Neural cell (in vitro differentiated cells): ENCODE data around the gene STEAP4. TPM values are rescaled to one million over a fixed set of nuclear protein-coding genes. Genes with fewer than 3 reads are reported as not detected.

Source experiments
- H2AFZ ChIP-seq: fragments of 200-600, 300-800 bp; sonication (generic), shearing (Covaris generic); 2 replicates; pipeline ENCODE4 v1.6.0; 2014; ENCODE audit warnings: low read depth, mild to moderate bottlenecking, antibody characterized with exemption, low read length, moderate library complexity
- H3F3A ChIP-seq: fragments of 200-600 bp; shearing (Covaris generic); 2 replicates; pipeline ENCODE4 v1.6.1; 2016; ENCODE audit warnings: mild to moderate bottlenecking, moderate library complexity, mixed read lengths, antibody characterized with exemption, low read length; ENCODE audit not compliant: insufficient read depth, poor library complexity, severe bottlenecking
- H3K27ac ChIP-seq: fragments of 200-600, 300-800 bp; sonication (generic), shearing (Covaris generic); 2 replicates; pipeline ENCODE4 v1.5.1; 2014; ENCODE audit warnings: mild to moderate bottlenecking, low read length, moderate library complexity
- H3K27me3 ChIP-seq: fragments of 300-800, 200-600 bp; sonication (generic), shearing (Covaris generic); 2 replicates; pipeline ENCODE4 v1.6.0; 2014; ENCODE audit warnings: mild to moderate bottlenecking, low read depth, low read length, moderate library complexity; ENCODE audit not compliant: insufficient read depth
- H3K36me3 ChIP-seq: fragments of 300-800, 200-600 bp; sonication (generic), shearing (Covaris generic); 2 replicates; pipeline ENCODE4 v1.5.1; 2014; ENCODE audit warnings: mild to moderate bottlenecking, antibody characterized with exemption, low read length, moderate library complexity; ENCODE audit not compliant: insufficient read depth
- H3K4me2 ChIP-seq: fragments of 300-800, 200-600 bp; sonication (generic), shearing (Covaris generic); 2 replicates; pipeline ENCODE4 v1.6.0; 2014; ENCODE audit warnings: mild to moderate bottlenecking, low read length
- H3K4me3 ChIP-seq: fragments of 300-800, 200-600 bp; sonication (generic), shearing (Covaris generic); 2 replicates; pipeline ENCODE4 v1.5.1; 2014; ENCODE audit warnings: mild to moderate bottlenecking, low read length, moderate library complexity
- H3K79me2 ChIP-seq: fragments of 200-600 bp; shearing (Covaris generic); replicated peaks from 2 replicates; pipeline ENCODE4 v1.6.0; 2014; ENCODE audit warnings: mild to moderate bottlenecking, low read length, moderate library complexity; ENCODE audit not compliant: insufficient read depth
- H3K9ac ChIP-seq: fragments of 300-800, 200-600 bp; sonication (generic), shearing (Covaris generic); 2 replicates; pipeline ENCODE4 v1.6.1; 2016; ENCODE audit warnings: mild to moderate bottlenecking, low read length, mixed read lengths
- H3K9me2 ChIP-seq: fragments of 200-600 bp; shearing (Covaris generic); 2 replicates; pipeline ENCODE4 v1.6.1; 2016; ENCODE audit warnings: mild to moderate bottlenecking, low read length, mixed read lengths; ENCODE audit not compliant: insufficient read depth
- H3K9me3 ChIP-seq: fragments of 200-600, 300-800 bp; sonication (generic), shearing (Covaris generic); 2 replicates; pipeline ENCODE4 v1.6.1; 2016; ENCODE audit warnings: mild to moderate bottlenecking, mixed run types, low read length, moderate library complexity, mixed read lengths
- H4K20me1 ChIP-seq: fragments of 200-600 bp; shearing (Covaris generic); 2 replicates; pipeline ENCODE4 v1.6.1; 2016; ENCODE audit warnings: mild to moderate bottlenecking, mixed run types; ENCODE audit not compliant: insufficient read depth
- EP300 ChIP-seq: fragments of 450-650 bp; conservative IDR thresholded peaks from 2 replicates; pipeline ENCODE4 v1.6.1; 2014; ENCODE audit warnings: antibody characterized with exemption, mild to moderate bottlenecking, moderate library complexity; ENCODE audit not compliant: poor library complexity, severe bottlenecking
- EZH2 ChIP-seq: fragments of 200-600, 300-800 bp; shearing (Covaris generic), sonication (generic); IDR thresholded peaks from 2 replicates; pipeline ENCODE4 v1.6.1; 2014; ENCODE audit warnings: antibody characterized with exemption, low read length, borderline replicate concordance, mild to moderate bottlenecking; ENCODE audit not compliant: insufficient read depth, poor library complexity, severe bottlenecking
- MXI1 ChIP-seq: fragments of 450-650 bp; conservative IDR thresholded peaks from 2 replicates; pipeline ENCODE4 v1.6.1; 2014; ENCODE audit warnings: antibody characterized with exemption, mild to moderate bottlenecking; ENCODE audit not compliant: poor library complexity, severe bottlenecking
- POLR2AphosphoS5 ChIP-seq: IDR thresholded peaks from 2 replicates; pipeline ENCODE4 v1.6.1; 2012
- RAD21 ChIP-seq: fragments of 450-650 bp; conservative IDR thresholded peaks from 2 replicates; pipeline ENCODE4 v1.6.1; 2014; ENCODE audit warnings: antibody characterized with exemption, mild to moderate bottlenecking, moderate library complexity
- REST ChIP-seq: IDR thresholded peaks from 2 replicates; pipeline ENCODE4 v1.6.1; 2012; ENCODE audit warnings: borderline replicate concordance
- SMC3 ChIP-seq: fragments of 450-650 bp; conservative IDR thresholded peaks from 2 replicates; pipeline ENCODE4 v1.6.1; 2014; ENCODE audit warnings: antibody characterized with exemption, mild to moderate bottlenecking, moderate library complexity; ENCODE audit not compliant: poor library complexity
- TAF1 ChIP-seq: IDR thresholded peaks from 2 replicates; pipeline ENCODE4 v1.6.1; 2012; ENCODE audit warnings: low read depth
- polyA plus RNA-seq: library from polyadenylated mRNA; depleted of rRNA; stranded (reverse); fragments of >200 nt; gene quantifications from 2 replicates; pipeline ENCODE4 v1.2.3, GENCODE V29; 2014
- TF ChIP-seq, protein P1 (sequence below): fragments of 450-650 bp; IDR thresholded peaks from 2 replicates; pipeline ENCODE4 v1.5.1; 2014; ENCODE audit warnings: antibody characterized with exemption, mild to moderate bottlenecking, moderate library complexity; ENCODE audit not compliant: poor library complexity, severe bottlenecking

The STEAP4 gene
- polyA plus RNA-seq, 1 donor from 2014 or later = not detected

DNA sequence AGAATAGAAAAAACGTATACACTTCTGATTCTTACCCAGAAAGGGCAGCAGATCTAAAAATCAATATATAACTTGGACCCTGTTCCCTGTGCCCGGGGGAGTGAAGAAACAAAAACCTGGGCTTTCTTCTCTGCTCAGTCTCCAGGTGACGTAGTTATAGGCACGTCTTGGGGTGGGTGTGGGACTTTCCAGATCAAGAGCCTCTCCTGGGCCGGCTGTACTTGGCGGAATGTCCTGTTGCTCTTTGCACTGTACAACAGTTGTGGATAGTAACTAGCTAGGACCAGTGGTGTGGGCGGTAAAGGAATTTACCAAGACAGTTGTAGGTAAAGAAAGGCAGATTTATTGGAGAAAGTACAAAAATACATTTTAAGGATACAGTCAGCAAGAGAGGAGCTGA lies 40.4 kb upstream of the STEAP4 start:
- H3K4me2 ChIP-seq = no peak overlapping the region
- no peak overlapping the region for H2AFZ ChIP-seq
- no peaks in the 10 kb centered on the region for H4K20me1 ChIP-seq
- no peaks in the 10 kb centered on the region for H3K36me3 ChIP-seq
- no peaks in the 10 kb centered on the region for H3F3A ChIP-seq
- H3K9me2 ChIP-seq = no peaks in the 10 kb centered on the region
- H3K9ac ChIP-seq = no peak overlapping the region
- H3K27ac ChIP-seq = no peak overlapping the region
- TF ChIP-seq EP300 = no peak
- TF ChIP-seq POLR2AphosphoS5 = no peak
- no peak for TF ChIP-seq REST
- no peak for TF ChIP-seq MXI1
- no peak for TF ChIP-seq TAF1
- TF ChIP-seq RAD21 = no peak
- TF ChIP-seq, protein P1, sequence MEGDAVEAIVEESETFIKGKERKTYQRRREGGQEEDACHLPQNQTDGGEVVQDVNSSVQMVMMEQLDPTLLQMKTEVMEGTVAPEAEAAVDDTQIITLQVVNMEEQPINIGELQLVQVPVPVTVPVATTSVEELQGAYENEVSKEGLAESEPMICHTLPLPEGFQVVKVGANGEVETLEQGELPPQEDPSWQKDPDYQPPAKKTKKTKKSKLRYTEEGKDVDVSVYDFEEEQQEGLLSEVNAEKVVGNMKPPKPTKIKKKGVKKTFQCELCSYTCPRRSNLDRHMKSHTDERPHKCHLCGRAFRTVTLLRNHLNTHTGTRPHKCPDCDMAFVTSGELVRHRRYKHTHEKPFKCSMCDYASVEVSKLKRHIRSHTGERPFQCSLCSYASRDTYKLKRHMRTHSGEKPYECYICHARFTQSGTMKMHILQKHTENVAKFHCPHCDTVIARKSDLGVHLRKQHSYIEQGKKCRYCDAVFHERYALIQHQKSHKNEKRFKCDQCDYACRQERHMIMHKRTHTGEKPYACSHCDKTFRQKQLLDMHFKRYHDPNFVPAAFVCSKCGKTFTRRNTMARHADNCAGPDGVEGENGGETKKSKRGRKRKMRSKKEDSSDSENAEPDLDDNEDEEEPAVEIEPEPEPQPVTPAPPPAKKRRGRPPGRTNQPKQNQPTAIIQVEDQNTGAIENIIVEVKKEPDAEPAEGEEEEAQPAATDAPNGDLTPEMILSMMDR = no peak
- no peak for TF ChIP-seq SMC3
- no peak for TF ChIP-seq EZH2
- H3K9me3 ChIP-seq = no peaks in the 10 kb centered on the region
- H3K27me3 ChIP-seq = no peaks in the 10 kb centered on the region
- H3K4me3 ChIP-seq = no peak overlapping the region
- H3K79me2 ChIP-seq = no peaks in the 10 kb centered on the region

DNA sequence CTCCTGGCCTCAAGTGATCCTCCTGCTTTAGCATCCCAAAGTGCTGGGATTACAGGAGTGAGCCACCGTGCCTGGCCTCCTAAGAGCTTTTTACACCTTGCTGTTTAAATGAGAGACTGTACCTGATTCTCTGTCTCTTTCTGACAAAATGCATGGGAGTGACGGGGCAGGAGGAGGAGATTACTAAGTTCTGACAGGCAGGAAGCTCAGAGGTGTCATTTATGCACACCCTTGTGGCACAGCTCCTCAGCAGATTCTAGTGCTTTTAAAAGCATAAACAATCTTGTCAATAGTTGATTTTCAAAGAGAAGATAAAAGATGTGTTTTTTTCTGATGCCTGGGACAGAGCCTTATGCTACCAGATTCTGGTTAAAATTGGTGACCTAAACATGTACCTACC lies 39.7 kb upstream of the STEAP4 start:
- TF ChIP-seq RAD21 (no peak), POLR2AphosphoS5 (no peak), EP300 (no peak), EZH2 (no peak), SMC3 (no peak), MXI1 (no peak), REST (no peak), TAF1 (no peak)
- TF ChIP-seq, protein P1 = no peak
- Histone ChIP-seq H4K20me1 (no peaks in the 10 kb centered on the region), H3K9ac (no peak overlapping the region), H3K79me2 (no peaks in the 10 kb centered on the region), H3K9me3 (no peaks in the 10 kb centered on the region), H3K4me2 (no peak overlapping the region), H3K36me3 (no peaks in the 10 kb centered on the region), H2AFZ (no peak overlapping the region), H3K4me3 (no peak overlapping the region), H3K9me2 (no peaks in the 10 kb centered on the region), H3K27me3 (no peaks in the 10 kb centered on the region), H3K27ac (no peak overlapping the region), H3F3A (no peaks in the 10 kb centered on the region)
